Neural crest cell (in vitro differentiated cells): ENCODE results near the gene SKIC2. TPM values are rescaled to one million over a fixed set of nuclear protein-coding genes. Genes with fewer than 3 reads are reported as not detected.
"Not testable (repeated sequence)": the region's sequence is repeated elsewhere in the genome, so short reads cannot be mapped to it uniquely, and the experiment has no call there.

ENCODE experiments used
- DNase-seq: peaks from one replicate; pipeline ENCODE4 v3.0.0; 2021; ENCODE audit warnings: low read depth, mixed read lengths, low spot score
- H3K27ac Mint-ChIP-seq: one replicate; pipeline ENCODE4 v1.8.0; 2021; ENCODE audit warnings: mild to moderate bottlenecking, mixed read lengths; ENCODE audit not compliant: unreplicated experiment
- H3K27me3 Mint-ChIP-seq: 2 replicates; pipeline ENCODE4 v1.8.0; 2021; ENCODE audit warnings: low read depth, mild to moderate bottlenecking, mixed read lengths
- H3K36me3 Mint-ChIP-seq: 2 replicates; pipeline ENCODE4 v1.8.0; 2021; ENCODE audit warnings: low read depth, mild to moderate bottlenecking, mixed read lengths
- H3K4me1 Mint-ChIP-seq: 2 replicates; pipeline ENCODE4 v1.8.0; 2021; ENCODE audit warnings: mixed read lengths
- H3K4me3 Mint-ChIP-seq: one replicate; pipeline ENCODE4 v1.8.0; 2021; ENCODE audit warnings: mild to moderate bottlenecking, mixed read lengths
- H3K9me3 Mint-ChIP-seq: 2 replicates; pipeline ENCODE4 v1.8.0; 2021; ENCODE audit warnings: mixed read lengths
- total RNA-seq: library from RNA; stranded (reverse); gene quantifications from 2 replicates; pipeline ENCODE4 v1.2.1, GENCODE V29; 2021
- TF ChIP-seq, protein P1 (sequence below): fragments of 200-600 bp; sonication (generic); conservative IDR thresholded peaks from 2 replicates; pipeline ENCODE4 v1.5.0; 2021; ENCODE audit warnings: antibody characterized with exemption, mild to moderate bottlenecking

The SKIC2 gene
- total RNA-seq, 1 donor from 2014 or later = 88.7 TPM

DNA sequence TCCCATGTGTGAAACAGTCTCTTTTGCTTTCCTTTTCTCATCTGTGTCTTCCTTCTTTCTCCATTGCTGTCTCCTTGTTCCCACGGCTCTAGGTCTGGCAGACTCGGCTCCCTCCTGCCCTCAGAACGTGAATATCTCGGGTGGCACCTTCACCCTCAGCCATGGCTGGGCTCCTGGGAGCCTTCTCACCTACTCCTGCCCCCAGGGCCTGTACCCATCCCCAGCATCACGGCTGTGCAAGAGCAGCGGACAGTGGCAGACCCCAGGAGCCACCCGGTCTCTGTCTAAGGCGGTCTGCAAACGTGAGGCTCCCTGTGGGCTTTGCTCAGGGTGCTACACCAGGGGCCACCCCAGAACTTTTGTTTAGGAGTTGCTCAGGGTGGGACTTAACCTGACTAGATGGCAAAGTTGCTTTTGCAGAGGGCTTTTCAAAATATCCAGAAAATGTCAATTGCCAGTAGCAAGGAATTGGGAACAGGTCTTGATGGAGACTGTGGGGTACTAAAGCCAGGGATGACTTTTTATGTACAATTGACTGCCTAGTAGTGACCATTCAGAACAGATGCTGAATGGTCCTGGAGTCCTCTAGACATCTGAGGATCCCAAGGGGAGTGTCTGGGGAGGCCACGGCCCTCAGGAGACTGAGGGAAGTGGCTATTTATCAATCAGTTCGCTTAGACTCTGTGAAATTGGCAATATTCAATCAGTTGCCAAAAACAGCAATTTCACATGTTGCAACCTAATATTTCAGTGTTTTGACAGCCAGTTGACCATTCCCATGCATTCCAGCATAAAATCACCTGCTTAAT lies 30.9 kb upstream of the SKIC2 start:
- no peak overlapping the region for H3K27ac Mint-ChIP-seq
- no peak for DNase-seq
- peaks cover 3% of the 10 kb centered on the region for H3K27me3 Mint-ChIP-seq
- no peaks in the 10 kb centered on the region for H3K36me3 Mint-ChIP-seq
- no peaks in the 10 kb centered on the region for H3K9me3 Mint-ChIP-seq
- H3K4me1 Mint-ChIP-seq = no peaks in the 10 kb centered on the region
- no peak overlapping the region for H3K4me3 Mint-ChIP-seq
- TF ChIP-seq, protein P1, sequence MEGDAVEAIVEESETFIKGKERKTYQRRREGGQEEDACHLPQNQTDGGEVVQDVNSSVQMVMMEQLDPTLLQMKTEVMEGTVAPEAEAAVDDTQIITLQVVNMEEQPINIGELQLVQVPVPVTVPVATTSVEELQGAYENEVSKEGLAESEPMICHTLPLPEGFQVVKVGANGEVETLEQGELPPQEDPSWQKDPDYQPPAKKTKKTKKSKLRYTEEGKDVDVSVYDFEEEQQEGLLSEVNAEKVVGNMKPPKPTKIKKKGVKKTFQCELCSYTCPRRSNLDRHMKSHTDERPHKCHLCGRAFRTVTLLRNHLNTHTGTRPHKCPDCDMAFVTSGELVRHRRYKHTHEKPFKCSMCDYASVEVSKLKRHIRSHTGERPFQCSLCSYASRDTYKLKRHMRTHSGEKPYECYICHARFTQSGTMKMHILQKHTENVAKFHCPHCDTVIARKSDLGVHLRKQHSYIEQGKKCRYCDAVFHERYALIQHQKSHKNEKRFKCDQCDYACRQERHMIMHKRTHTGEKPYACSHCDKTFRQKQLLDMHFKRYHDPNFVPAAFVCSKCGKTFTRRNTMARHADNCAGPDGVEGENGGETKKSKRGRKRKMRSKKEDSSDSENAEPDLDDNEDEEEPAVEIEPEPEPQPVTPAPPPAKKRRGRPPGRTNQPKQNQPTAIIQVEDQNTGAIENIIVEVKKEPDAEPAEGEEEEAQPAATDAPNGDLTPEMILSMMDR = no peak

DNA sequence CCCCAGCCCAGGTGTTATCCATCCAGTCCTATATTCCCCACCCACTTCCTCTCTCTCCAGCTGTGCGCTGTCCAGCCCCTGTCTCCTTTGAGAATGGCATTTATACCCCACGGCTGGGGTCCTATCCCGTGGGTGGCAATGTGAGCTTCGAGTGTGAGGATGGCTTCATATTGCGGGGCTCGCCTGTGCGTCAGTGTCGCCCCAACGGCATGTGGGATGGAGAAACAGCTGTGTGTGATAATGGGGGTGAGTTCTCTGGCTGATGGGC lies 30.4 kb upstream of the SKIC2 start:
- Mint-ChIP-seq H3K27me3 (peaks cover 3% of the 10 kb centered on the region), H3K4me3 (no peak overlapping the region), H3K4me1 (no peaks in the 10 kb centered on the region), H3K27ac (no peak overlapping the region), H3K36me3 (no peaks in the 10 kb centered on the region), H3K9me3 (no peaks in the 10 kb centered on the region)
- TF ChIP-seq, protein P1 = no peak
- no peak for DNase-seq

DNA sequence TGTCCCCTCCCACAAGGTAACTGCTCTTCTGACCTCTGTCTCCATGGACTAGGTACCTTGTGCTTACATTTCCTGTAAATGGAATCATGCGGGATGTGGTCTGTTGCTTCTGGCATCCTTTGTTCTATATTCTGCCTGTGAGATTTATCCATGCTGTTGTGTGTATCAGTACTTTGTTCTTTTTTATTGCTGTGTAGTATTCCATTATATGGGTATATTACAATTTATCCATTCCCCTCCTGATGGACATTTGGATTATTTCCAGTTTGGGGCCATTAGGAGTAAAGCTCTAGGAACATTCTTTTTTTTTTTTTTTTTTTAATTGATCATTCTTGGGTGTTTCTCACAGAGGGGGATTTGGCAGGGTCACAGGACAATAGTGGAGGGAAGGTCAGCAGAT lies 28.0 kb upstream of the SKIC2 start:
- H3K36me3 Mint-ChIP-seq = no peaks in the 10 kb centered on the region
- TF ChIP-seq, protein P1 = no peak
- no peaks in the 10 kb centered on the region for H3K4me1 Mint-ChIP-seq

DNA sequence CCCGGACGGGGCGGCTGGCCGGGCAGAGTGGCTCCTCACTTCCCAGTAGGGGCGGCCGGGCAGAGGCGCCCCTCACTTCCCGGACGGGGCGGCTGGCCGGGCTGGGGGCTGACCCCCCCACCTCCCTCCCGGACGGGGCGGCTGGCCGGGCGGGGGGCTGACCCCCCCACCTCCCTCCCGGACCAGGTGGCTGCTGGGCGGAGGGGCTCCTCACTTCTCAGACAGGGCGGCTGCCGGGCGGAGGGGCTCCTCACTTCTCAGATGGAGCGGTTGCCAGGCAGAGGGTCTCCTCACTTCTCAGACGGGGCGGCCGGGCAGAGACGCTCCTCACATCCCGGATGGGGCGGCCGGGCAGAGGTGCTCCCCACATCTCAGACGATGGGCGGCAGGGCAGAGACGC lies 26.8 kb upstream of the SKIC2 start:
- H3K4me3 Mint-ChIP-seq, H3K36me3 Mint-ChIP-seq, DNase-seq, H3K9me3 Mint-ChIP-seq, H3K4me1 Mint-ChIP-seq, H3K27ac Mint-ChIP-seq, H3K27me3 Mint-ChIP-seq: not testable (repeated sequence)

More for the DNA sequence above, 28.0 kb upstream of the SKIC2 start:
- Mint-ChIP-seq H3K4me3 (no peak overlapping the region), H3K9me3 (no peaks in the 10 kb centered on the region), H3K27ac (no peak overlapping the region), H3K27me3 (peaks cover 3% of the 10 kb centered on the region)
- DNase-seq = no peak

DNA sequence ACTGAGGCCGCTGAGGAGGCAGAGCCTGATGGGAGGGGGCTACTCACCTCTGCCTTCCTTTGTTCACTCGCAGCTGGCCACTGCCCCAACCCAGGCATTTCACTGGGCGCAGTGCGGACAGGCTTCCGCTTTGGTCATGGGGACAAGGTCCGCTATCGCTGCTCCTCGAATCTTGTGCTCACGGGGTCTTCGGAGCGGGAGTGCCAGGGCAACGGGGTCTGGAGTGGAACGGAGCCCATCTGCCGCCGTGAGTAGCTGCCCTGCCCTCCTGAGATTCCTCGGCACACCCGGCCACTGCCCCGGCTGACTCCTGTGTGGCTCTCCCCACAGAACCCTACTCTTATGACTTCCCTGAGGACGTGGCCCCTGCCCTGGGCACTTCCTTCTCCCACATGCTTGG lies 25.4 kb upstream of the SKIC2 start:
- H3K36me3 Mint-ChIP-seq = no peaks in the 10 kb centered on the region
- H3K9me3 Mint-ChIP-seq = no peaks in the 10 kb centered on the region
- H3K4me3 Mint-ChIP-seq = no peak overlapping the region
- DNase-seq = no peak
- no peaks in the 10 kb centered on the region for H3K4me1 Mint-ChIP-seq
- no peaks in the 10 kb centered on the region for H3K27me3 Mint-ChIP-seq
- TF ChIP-seq, protein P1 = no peak
- no peak overlapping the region for H3K27ac Mint-ChIP-seq

DNA sequence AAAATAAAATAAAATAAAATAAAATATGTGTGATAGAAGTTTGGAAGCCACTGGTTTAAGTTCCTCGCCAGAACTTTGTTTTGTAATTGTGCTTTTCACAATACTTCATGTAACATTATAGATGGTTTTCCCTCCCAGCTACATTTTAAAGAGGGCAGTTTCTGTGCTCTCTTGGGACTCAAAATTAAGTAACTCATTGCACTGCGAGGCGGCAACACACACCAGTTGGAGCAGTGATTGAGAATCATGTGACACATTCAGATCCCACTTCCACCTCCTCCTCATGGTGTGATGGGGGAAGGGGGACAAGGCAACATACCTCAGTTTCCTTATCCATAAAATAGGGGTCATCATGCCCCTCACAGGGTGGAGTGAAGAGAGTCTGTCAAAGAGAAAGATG lies 24.0 kb upstream of the SKIC2 start:
- no peak overlapping the region for H3K27ac Mint-ChIP-seq
- DNase-seq = no peak
- no peaks in the 10 kb centered on the region for H3K4me1 Mint-ChIP-seq
- no peaks in the 10 kb centered on the region for H3K36me3 Mint-ChIP-seq
- TF ChIP-seq, protein P1 = no peak
- no peaks in the 10 kb centered on the region for H3K9me3 Mint-ChIP-seq
- H3K4me3 Mint-ChIP-seq = no peak overlapping the region
- no peaks in the 10 kb centered on the region for H3K27me3 Mint-ChIP-seq
